ENCODE measurements around the gene VSTM4.

Gene VSTM4

GRCh38 chr10:49090696-49091380 is 24.5 kb downstream of the VSTM4 start:
- no peak for DNase-seq

GRCh38 chr10:49090189-49090575 is 25.1 kb downstream of the VSTM4 start:
- no peak for DNase-seq

GRCh38 chr10:49089557-49090188 is 25.6 kb downstream of the VSTM4 start:
- DNase-seq, result no peak

- no peak for DNase-seq
Measured at GRCh38 chr10:49089152-49089551, 26.2 kb downstream of the VSTM4 start.

- no peak for DNase-seq
Measured at GRCh38 chr10:49086889-49087288, 28.4 kb downstream of the VSTM4 start.

GRCh38 chr10:49083261-49083660 is 32.1 kb downstream of the VSTM4 start:
- peak; percentile 41 for DNase-seq

- peak; percentile 27 for DNase-seq
Measured at GRCh38 chr10:49082766-49083165, 32.6 kb downstream of the VSTM4 start.

- peak; percentile 6 for DNase-seq
Measured at GRCh38 chr10:49081547-49082275, 33.6 kb downstream of the VSTM4 start.

GRCh38 chr10:49080965-49081364 is 34.4 kb downstream of the VSTM4 start:
- DNase-seq, result no peak

- DNase-seq, result peak; percentile 46
Measured at GRCh38 chr10:49080071-49080470, 35.3 kb downstream of the VSTM4 start.

GRCh38 chr10:49079499-49079898 is 35.8 kb downstream of the VSTM4 start:
- DNase-seq, result no peak

- DNase-seq, result no peak
Measured at GRCh38 chr10:49079072-49079471, 36.2 kb downstream of the VSTM4 start.

GRCh38 chr10:49078433-49078832 is 36.9 kb downstream of the VSTM4 start:
- DNase-seq, result no peak

GRCh38 chr10:49076741-49077521 is 38.4 kb downstream of the VSTM4 start:
- no peak for DNase-seq

GRCh38 chr10:49076319-49076718 is 39.0 kb downstream of the VSTM4 start:
- no peak for DNase-seq

GRCh38 chr10:49075743-49076142 is 39.6 kb downstream of the VSTM4 start:
- DNase-seq, result no peak

GRCh38 chr10:49074836-49075682 is 40.3 kb downstream of the VSTM4 start:
- no peak for DNase-seq

GRCh38 chr10:49072166-49072885 is 43.0 kb downstream of the VSTM4 start:
- DNase-seq, result no peak

- DNase-seq, result no peak
Measured at GRCh38 chr10:49071160-49071761, 44.1 kb downstream of the VSTM4 start.

GRCh38 chr10:49070701-49071100 is 44.6 kb downstream of the VSTM4 start:
- DNase-seq, result no peak

- no peak for DNase-seq
Measured at GRCh38 chr10:49068672-49069217, 46.6 kb downstream of the VSTM4 start.
